H1 (cell line): ENCODE measurements around the gene GIMD1. TPM values are rescaled to one million over a fixed set of nuclear protein-coding genes. Genes with fewer than 3 reads are reported as not detected.

ENCODE experiments used
- CTCF ChIA-PET: fragments of 300-600 bp; sonication (Branson Sonifier 250); formaldehyde crosslinking; loops from one replicate; lab custom pipeline; 2021; ENCODE audit not compliant: partially characterized antibody; lab: Charles Lee
- POLR2A ChIA-PET: fragments of 300-600 bp; sonication (Branson Sonifier 250); formaldehyde crosslinking; loops from one replicate; lab custom pipeline; 2021; ENCODE audit warnings: inconsistent platforms; ENCODE audit not compliant: partially characterized antibody; lab: Charles Lee
- DNase-seq, 2 experiments: peaks; one replicate each; pipeline versions ENCODE4 v3.0.0 to v3.0.0-alpha.2; 2010 to 2022; ENCODE audit warnings: low spot score in 2 of 2, low read depth in 1 of 2, mixed read lengths in 1 of 2
- FAIRE-seq: peaks from 2 replicates; lab custom pipeline; 2011; peaks lifted over from hg19 to GRCh38; lab: Jason Lieb, UNC
- H2AFZ ChIP-seq: 2 replicates; pipeline ENCODE4 v1.8.1; 2012; ENCODE audit warnings: low read length, inconsistent platforms
- H2AK5ac ChIP-seq: 2 replicates; pipeline ENCODE4 v1.6.1; 2013; ENCODE audit warnings: low read depth, low read length
- H2BK120ac ChIP-seq: replicated peaks from 2 replicates; pipeline ENCODE3; 2013; ENCODE audit warnings: low read depth, low read length, inconsistent platforms
- H2BK12ac ChIP-seq: 2 replicates; pipeline ENCODE4 v1.6.1; 2013; ENCODE audit warnings: low read depth, low read length
- H2BK15ac ChIP-seq: 2 replicates; pipeline ENCODE4 v1.6.1; 2013; ENCODE audit warnings: low read length
- H2BK20ac ChIP-seq: 2 replicates; pipeline ENCODE4 v1.6.1; 2013; ENCODE audit warnings: low read length
- H2BK5ac ChIP-seq: 2 replicates; pipeline ENCODE4 v1.6.1; 2013; ENCODE audit warnings: low read depth, low read length
- H3K14ac ChIP-seq: 2 replicates; pipeline ENCODE4 v1.6.1; 2013; ENCODE audit warnings: inconsistent platforms; ENCODE audit not compliant: insufficient read length
- H3K18ac ChIP-seq: 2 replicates; pipeline ENCODE4 v1.6.1; 2013; ENCODE audit warnings: low read length; ENCODE audit errors: extremely low read depth
- H3K23ac ChIP-seq: 2 replicates; pipeline ENCODE4 v1.6.1; 2013; ENCODE audit warnings: inconsistent platforms; ENCODE audit not compliant: insufficient read length
- H3K23me2 ChIP-seq: 2 replicates; pipeline ENCODE4 v1.6.1; 2013; ENCODE audit warnings: low read depth, low read length
- H3K27ac ChIP-seq: 2 replicates; pipeline ENCODE4 v1.6.1; 2011; ENCODE audit warnings: low read depth, low read length, inconsistent platforms
- H3K27me3 ChIP-seq, 4 experiments: replicated peaks in 1 of 4; 1 replicate in 1 of 4; 2 replicates in 3 of 4; pipeline versions ENCODE4 v1.6.1 to v1.8.1; 2011 to 2013; ENCODE audit warnings: low read length in 3 of 4, mild to moderate bottlenecking in 3 of 4, inconsistent platforms in 2 of 4, mixed read lengths in 2 of 4, moderate library complexity in 1 of 4; ENCODE audit not compliant: control insufficient read depth in 3 of 4, insufficient read depth in 3 of 4; ENCODE audit errors: extremely low read depth in 1 of 4
- H3K36me3 ChIP-seq, 4 experiments: 2 replicates each; pipeline versions ENCODE4 v1.6.1 to v1.8.1; 2011 to 2013; ENCODE audit warnings: mild to moderate bottlenecking in 4 of 4, low read length in 3 of 4, moderate library complexity in 2 of 4, control low read depth in 1 of 4, inconsistent platforms in 1 of 4; ENCODE audit not compliant: insufficient read depth in 4 of 4, control insufficient read depth in 2 of 4
- H3K4ac ChIP-seq: replicated peaks from 2 replicates; pipeline ENCODE3; 2013; ENCODE audit warnings: low read length, low read depth, mixed read lengths, inconsistent platforms; ENCODE audit not compliant: insufficient read length
- H3K4me1 ChIP-seq, 4 experiments: replicated peaks in 1 of 4; 1 replicate in 1 of 4; 2 replicates in 3 of 4; pipeline versions ENCODE4 v1.6.1 to v1.8.1; 2011 to 2013; ENCODE audit warnings: low read length in 3 of 4, inconsistent platforms in 2 of 4, mixed read lengths in 1 of 4; ENCODE audit not compliant: insufficient read depth in 4 of 4, control insufficient read depth in 3 of 4
- H3K4me2 ChIP-seq, 2 experiments: 2 replicates each; pipeline versions ENCODE4 v1.6.1 to v1.8.1; 2011 to 2013; ENCODE audit warnings: low read depth in 2 of 2, low read length in 2 of 2, control low read depth in 1 of 2, inconsistent platforms in 1 of 2, mild to moderate bottlenecking in 1 of 2; ENCODE audit not compliant: insufficient read depth in 1 of 2
- H3K4me3 ChIP-seq, 4 experiments: fragments of 200-600, 300-600 bp in 1 of 4; sonication (generic), shearing (Covaris generic), sonication (Bioruptor Twin) in 1 of 4; 2 replicates each; pipeline versions ENCODE4 v1.5.1 to v1.8.1; 2011 to 2016; ENCODE audit warnings: low read length in 4 of 4, low read depth in 3 of 4, control low read depth in 2 of 4, inconsistent platforms in 2 of 4, mild to moderate bottlenecking in 2 of 4, mixed read lengths in 1 of 4, moderate library complexity in 1 of 4; ENCODE audit not compliant: insufficient read depth in 2 of 4; ENCODE audit errors: extremely low read depth in 1 of 4
- H3K56ac ChIP-seq: replicated peaks from 2 replicates; pipeline ENCODE3; 2013; ENCODE audit warnings: low read depth, mild to moderate bottlenecking, mixed read lengths, low read length, inconsistent platforms; ENCODE audit not compliant: insufficient read length
- H3K79me1 ChIP-seq: 2 replicates; pipeline ENCODE4 v1.6.1; 2013; ENCODE audit warnings: low read depth, low read length, control low read depth
- H3K79me2 ChIP-seq, 2 experiments: 2 replicates each; pipeline versions ENCODE4 v1.6.1 to v1.8.1; 2012 to 2013; ENCODE audit warnings: low read length in 2 of 2, mild to moderate bottlenecking in 2 of 2, inconsistent platforms in 1 of 2; ENCODE audit not compliant: insufficient read depth in 2 of 2, control insufficient read depth in 1 of 2
- H3K9ac ChIP-seq, 4 experiments: replicated peaks in 1 of 4; 1 replicate in 1 of 4; 2 replicates in 3 of 4; pipeline versions ENCODE4 v1.6.1 to v1.8.1; 2011 to 2013; ENCODE audit warnings: low read depth in 3 of 4, low read length in 3 of 4, control low read depth in 2 of 4, mild to moderate bottlenecking in 2 of 4, moderate library complexity in 2 of 4, inconsistent platforms in 1 of 4; ENCODE audit errors: extremely low read depth in 1 of 4
- H3K9me3 ChIP-seq, 2 experiments: 2 replicates each; pipeline versions ENCODE4 v1.6.1 to v1.8.1; 2012 to 2013; ENCODE audit warnings: mild to moderate bottlenecking in 2 of 2, moderate library complexity in 2 of 2, control low read depth in 1 of 2, inconsistent platforms in 1 of 2, low read depth in 1 of 2, low read length in 1 of 2, mixed read lengths in 1 of 2; ENCODE audit not compliant: insufficient read depth in 2 of 2
- H4K20me1 ChIP-seq, 2 experiments: replicated peaks in 1 of 2; 2 replicates each; pipeline versions ENCODE3 to v1.8.1; 2011 to 2013; ENCODE audit warnings: inconsistent platforms in 2 of 2, low read length in 2 of 2, mild to moderate bottlenecking in 1 of 2; ENCODE audit not compliant: insufficient read depth in 2 of 2, control insufficient read depth in 1 of 2
- H4K5ac ChIP-seq: 2 replicates; pipeline ENCODE4 v1.6.1; 2013; ENCODE audit warnings: low read length, low read depth, mixed read lengths, inconsistent platforms; ENCODE audit not compliant: insufficient read length
- H4K8ac ChIP-seq: 2 replicates; pipeline ENCODE4 v1.8.0; 2013; ENCODE audit warnings: mild to moderate bottlenecking, moderate library complexity, low read length, inconsistent platforms; ENCODE audit not compliant: insufficient read depth; ENCODE audit errors: extremely low read depth
- H4K91ac ChIP-seq: replicated peaks from 2 replicates; pipeline ENCODE3; 2013; ENCODE audit warnings: low read length, mixed read lengths, inconsistent platforms; ENCODE audit not compliant: insufficient read length
- ASH2L ChIP-seq: fragments of 200-600, 300-600 bp; sonication (generic); IDR thresholded peaks from one replicate; pipeline ENCODE4 v1.7.1; 2017; ENCODE audit warnings: low read length
- CBX8 ChIP-seq: fragments of 300-800, 300-1000 bp; sonication (generic); IDR thresholded peaks from 2 replicates; pipeline ENCODE4 v1.7.1; 2016; ENCODE audit warnings: low read depth, low read length, borderline replicate concordance
- EGR1 ChIP-seq: IDR thresholded peaks from 2 replicates; pipeline ENCODE4 v1.6.1; 2011; ENCODE audit warnings: low read depth, low read length, borderline replicate concordance
- FOSL1 ChIP-seq: IDR thresholded peaks from 2 replicates; pipeline ENCODE4 v1.6.1; 2011; ENCODE audit warnings: mild to moderate bottlenecking, low read depth, low read length, moderate library complexity; ENCODE audit not compliant: insufficient read depth
- GTF2F1 ChIP-seq: IDR thresholded peaks from 2 replicates; pipeline ENCODE4 v1.6.1; 2012; ENCODE audit warnings: low read depth, low read length, improper control_type of control experiment, borderline replicate concordance
- POU5F1 ChIP-seq: IDR thresholded peaks from 2 replicates; pipeline ENCODE4 v1.6.1; 2011; ENCODE audit warnings: low read depth, mild to moderate bottlenecking, low read length, moderate library complexity
- RBBP5 ChIP-seq: IDR thresholded peaks from 2 replicates; pipeline ENCODE4 v1.7.1; 2012; ENCODE audit warnings: low read depth, mild to moderate bottlenecking, inconsistent platforms, low read length, moderate library complexity, borderline replicate concordance
- RNF2 ChIP-seq: fragments of 200-900, 300-1000 bp; sonication (generic); IDR thresholded peaks from 2 replicates; pipeline ENCODE4 v1.7.1; 2016; ENCODE audit warnings: borderline replicate concordance, low read depth, mild to moderate bottlenecking, antibody characterized with exemption, low read length; ENCODE audit not compliant: poor library complexity, severe bottlenecking; ENCODE audit errors: missing control alignments
- SIX5 ChIP-seq: IDR thresholded peaks from 2 replicates; pipeline ENCODE4 v1.6.1; 2011; ENCODE audit warnings: mild to moderate bottlenecking, low read depth, low read length
- SP1 ChIP-seq: IDR thresholded peaks from 2 replicates; pipeline ENCODE4 v1.6.1; 2011; ENCODE audit warnings: low read depth, low read length
- SP2 ChIP-seq: IDR thresholded peaks from 2 replicates; pipeline ENCODE4 v1.6.1; 2012; ENCODE audit warnings: mild to moderate bottlenecking, low read length, inconsistent platforms
- WGBS, 2 experiments: shearing (Covaris generic) in 1 of 2; methylation state at CpG; one replicate each; pipeline versions ENCODE4 v1.1.6 to v1.1.7; 2013 to 2015; ENCODE audit warnings: low lambda C conversion rate in 2 of 2, mixed read lengths in 2 of 2, inconsistent platforms in 1 of 2, low coverage in 1 of 2, missing lambda C conversion rate in 1 of 2; ENCODE audit not compliant: insufficient replicate concordance in 2 of 2, insufficient coverage in 1 of 2, insufficient read length in 1 of 2; ENCODE audit errors: extremely low coverage in 1 of 2, missing lambda C conversion rate in 1 of 2; 5-methylcytosine and 5-hydroxymethylcytosine counted together
- polyA plus RNA-seq, 7 experiments: library from polyadenylated mRNA; depleted of rRNA in 3 of 7; stranded (reverse) in 5 of 7; unstranded in 2 of 7; fragments of >200 nt in 5 of 7; fragments of 200-250 nt in 2 of 7; gene quantifications; 1 replicate in 5 of 7; 2 replicates in 1 of 7; 4 replicates in 1 of 7; pipeline versions ENCODE4 v1.2.1 to v1.2.3, GENCODE V29; 2011 to 2013; ENCODE audit warnings: missing spikeins in 2 of 7, mixed read lengths in 2 of 7
- total RNA-seq: library from RNA; stranded (reverse); fragmentation: NEBNext Ultra II Directional; extraction: Animal tissue kit (Norgen Biotek cat#: 25700); gene quantifications from 2 replicates; pipeline ENCODE4 v1.2.1, GENCODE V29; 2021

Gene GIMD1
- total and polyA plus RNA-seq, 2 of the 8 experiments (the other 6 are each of a cell fraction or from before 2014, with no cell fraction given) = not detected

DNA sequence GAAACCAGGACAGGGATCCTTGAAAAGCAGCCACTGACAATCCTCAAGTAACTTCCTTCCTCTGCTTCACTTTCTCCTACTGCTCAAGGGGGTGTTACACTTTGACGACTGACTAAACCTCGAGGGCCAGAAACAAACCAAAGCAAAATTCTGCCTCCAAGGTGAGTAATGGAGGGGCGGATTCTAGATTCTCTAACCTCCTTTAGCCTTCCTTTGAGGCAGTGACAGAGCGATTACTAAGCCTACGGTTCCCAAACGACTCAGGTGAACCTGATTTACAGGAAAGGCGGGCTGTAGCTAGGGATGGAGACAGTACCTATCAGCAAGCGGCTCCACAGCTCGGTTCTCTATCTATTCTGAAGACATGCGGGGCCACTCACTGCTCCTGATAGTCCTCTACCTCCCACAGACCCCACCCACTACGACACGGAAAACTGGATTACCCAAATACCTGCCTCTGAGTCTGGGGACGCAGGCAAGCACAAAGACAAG, 53.1 kb downstream of the GIMD1 start:
- H3K27ac ChIP-seq = peak overlapping the region; percentile 99
- ChIA-PET CTCF (interaction anchor here (1.0 to 1.8 kb wide), 4 partner anchors 10 to 198 kb away, joined by 4 to 7 read pairs (median 4); no protein-coding TSS in a partner anchor), POLR2A (interaction anchor here (0.8 to 1.6 kb wide), 8 partner anchors 10 to 95 kb away, joined by 3 to 13 read pairs (median 4); no protein-coding TSS in a partner anchor)
- peaks cover 2% of the 10 kb centered on the region; the same call in 1 of the 2 replicates for H3K79me1 ChIP-seq
- peaks cover 0 to 2% (median under 1%) of the 10 kb centered on the region in 4 experiments; a peak in 1 of 8 replicates for H3K36me3 ChIP-seq
- peak overlapping the region; percentile 98; the same call in 1 of the 2 replicates for H4K8ac ChIP-seq
- peak overlapping the region; percentile 88 to 100 (median 98) for H3K4me3 ChIP-seq
- WGBS, 2 experiments = 1% methylated on average over 13 of the region's 13 CpGs; no CpG with 5 or more reads in 1 of the 2 experiments
- H3K23ac ChIP-seq = no peak overlapping the region
- no peak overlapping the region for H2BK15ac ChIP-seq
- peak overlapping the region; percentile 97 for H2BK5ac ChIP-seq
- H2AK5ac ChIP-seq = no peak overlapping the region
- FAIRE-seq = no peak
- H2AFZ ChIP-seq = peak overlapping the region; percentile 96; the same call in 1 of the 2 replicates
- no peak for DNase-seq
- no peak overlapping the region for H3K14ac ChIP-seq
- peak overlapping the region; percentile 85 to 98 for H3K4me2 ChIP-seq
- H3K79me2 ChIP-seq = peaks cover 5 to 73% of the 10 kb centered on the region in 2 experiments; a peak in 3 of 4 replicates
- H4K91ac ChIP-seq = peak overlapping the region; percentile 18
- H3K9ac ChIP-seq = peak overlapping the region; percentile 93 to 99 (median 98)
- no peak overlapping the region for H4K5ac ChIP-seq
- peak overlapping the region; percentile 2; the same call in 1 of the 2 replicates for H2BK12ac ChIP-seq
- no peak overlapping the region for H3K18ac ChIP-seq
- no peak overlapping the region for H2BK120ac ChIP-seq
- H3K4me1 ChIP-seq = no peaks in the 10 kb centered on the region
- H4K20me1 ChIP-seq = no peaks in the 10 kb centered on the region
- no peak overlapping the region for H2BK20ac ChIP-seq
- peak overlapping the region; percentile 40 for H3K56ac ChIP-seq
- H3K4ac ChIP-seq = peak overlapping the region; percentile 48
- no peaks in the 10 kb centered on the region for H3K9me3 ChIP-seq
- no peaks in the 10 kb centered on the region for H3K27me3 ChIP-seq
- H3K23me2 ChIP-seq = peaks cover 10% of the 10 kb centered on the region; the same call in 1 of the 2 replicates
- TF ChIP-seq POU5F1 (no peak), SP1 (no peak), SP2 (no peak), RBBP5 (no peak), GTF2F1 (no peak), SIX5 (no peak), CBX8 (no peak), FOSL1 (no peak), RNF2 (no peak), EGR1 (no peak), ASH2L (no peak)
